IMR-90 (cell line): ENCODE results near the gene SLC2A14.
"Not testable (repeated sequence)": the region's sequence is repeated elsewhere in the genome, so short reads cannot be mapped to it uniquely, and the experiment has no call there.

Source experiments
- CEBPB ChIP-seq: IDR thresholded peaks from 2 replicates; pipeline ENCODE4 v1.6.1; 2012; ENCODE audit warnings: low read depth, low read length, improper control_type of control experiment
- SMC3 ChIP-seq: fragments of 150-350 bp; IDR thresholded peaks from 2 replicates; pipeline ENCODE4 v1.6.1; 2016; ENCODE audit warnings: low read depth, mild to moderate bottlenecking, antibody characterized with exemption, low read length, moderate library complexity
- TF ChIP-seq, protein P1 (sequence below): conservative IDR thresholded peaks from 2 replicates; pipeline ENCODE4 v1.5.1; 2012; ENCODE audit warnings: mild to moderate bottlenecking, low read depth, low read length, improper control_type of control experiment
- TF ChIP-seq, protein P2 (sequence below): fragments of 150-350 bp; IDR thresholded peaks from 2 replicates; pipeline ENCODE4 v1.6.1; 2017; ENCODE audit warnings: mild to moderate bottlenecking, antibody characterized with exemption, low read length, low read depth

DNA sequence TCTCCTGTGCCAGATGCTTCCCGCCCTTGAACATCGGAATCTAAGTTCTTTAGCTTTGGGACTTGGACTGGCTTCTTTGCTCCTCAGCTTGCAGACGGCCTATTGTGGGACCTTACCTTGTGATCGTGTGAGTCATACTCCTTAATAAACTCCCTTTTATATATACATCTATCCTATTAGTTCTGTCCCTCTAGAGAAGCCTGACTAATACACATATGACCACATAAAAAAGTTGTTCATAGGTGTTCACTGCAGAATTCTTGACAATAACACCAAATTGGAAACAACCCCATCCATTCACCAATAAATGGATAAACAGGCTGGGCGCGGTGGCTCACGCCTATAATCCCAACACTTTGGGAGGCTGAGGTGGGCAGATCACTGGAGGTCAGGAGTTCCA, 37.4 kb upstream of the SLC2A14 start:
- TF ChIP-seq, protein P1, sequence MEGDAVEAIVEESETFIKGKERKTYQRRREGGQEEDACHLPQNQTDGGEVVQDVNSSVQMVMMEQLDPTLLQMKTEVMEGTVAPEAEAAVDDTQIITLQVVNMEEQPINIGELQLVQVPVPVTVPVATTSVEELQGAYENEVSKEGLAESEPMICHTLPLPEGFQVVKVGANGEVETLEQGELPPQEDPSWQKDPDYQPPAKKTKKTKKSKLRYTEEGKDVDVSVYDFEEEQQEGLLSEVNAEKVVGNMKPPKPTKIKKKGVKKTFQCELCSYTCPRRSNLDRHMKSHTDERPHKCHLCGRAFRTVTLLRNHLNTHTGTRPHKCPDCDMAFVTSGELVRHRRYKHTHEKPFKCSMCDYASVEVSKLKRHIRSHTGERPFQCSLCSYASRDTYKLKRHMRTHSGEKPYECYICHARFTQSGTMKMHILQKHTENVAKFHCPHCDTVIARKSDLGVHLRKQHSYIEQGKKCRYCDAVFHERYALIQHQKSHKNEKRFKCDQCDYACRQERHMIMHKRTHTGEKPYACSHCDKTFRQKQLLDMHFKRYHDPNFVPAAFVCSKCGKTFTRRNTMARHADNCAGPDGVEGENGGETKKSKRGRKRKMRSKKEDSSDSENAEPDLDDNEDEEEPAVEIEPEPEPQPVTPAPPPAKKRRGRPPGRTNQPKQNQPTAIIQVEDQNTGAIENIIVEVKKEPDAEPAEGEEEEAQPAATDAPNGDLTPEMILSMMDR, result not testable (repeated sequence)
- TF ChIP-seq SMC3, CEBPB: not testable (repeated sequence)
- TF ChIP-seq, protein P2, sequence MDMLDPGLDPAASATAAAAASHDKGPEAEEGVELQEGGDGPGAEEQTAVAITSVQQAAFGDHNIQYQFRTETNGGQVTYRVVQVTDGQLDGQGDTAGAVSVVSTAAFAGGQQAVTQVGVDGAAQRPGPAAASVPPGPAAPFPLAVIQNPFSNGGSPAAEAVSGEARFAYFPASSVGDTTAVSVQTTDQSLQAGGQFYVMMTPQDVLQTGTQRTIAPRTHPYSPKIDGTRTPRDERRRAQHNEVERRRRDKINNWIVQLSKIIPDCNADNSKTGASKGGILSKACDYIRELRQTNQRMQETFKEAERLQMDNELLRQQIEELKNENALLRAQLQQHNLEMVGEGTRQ, result not testable (repeated sequence)
